Neural cell (in vitro differentiated cells): Measurements from ENCODE around the gene HABP4. TPM values are rescaled to one million over a fixed set of nuclear protein-coding genes. Genes with fewer than 3 reads are reported as not detected.

ENCODE experiments used
- H2AFZ ChIP-seq: fragments of 200-600, 300-800 bp; sonication (generic), shearing (Covaris generic); 2 replicates; pipeline ENCODE4 v1.6.0; 2014; ENCODE audit warnings: low read depth, mild to moderate bottlenecking, antibody characterized with exemption, low read length, moderate library complexity
- H3F3A ChIP-seq: fragments of 200-600 bp; shearing (Covaris generic); 2 replicates; pipeline ENCODE4 v1.6.1; 2016; ENCODE audit warnings: mild to moderate bottlenecking, moderate library complexity, mixed read lengths, antibody characterized with exemption, low read length; ENCODE audit not compliant: insufficient read depth, poor library complexity, severe bottlenecking
- H3K27ac ChIP-seq: fragments of 200-600, 300-800 bp; sonication (generic), shearing (Covaris generic); 2 replicates; pipeline ENCODE4 v1.5.1; 2014; ENCODE audit warnings: mild to moderate bottlenecking, low read length, moderate library complexity
- H3K27me3 ChIP-seq: fragments of 300-800, 200-600 bp; sonication (generic), shearing (Covaris generic); 2 replicates; pipeline ENCODE4 v1.6.0; 2014; ENCODE audit warnings: mild to moderate bottlenecking, low read depth, low read length, moderate library complexity; ENCODE audit not compliant: insufficient read depth
- H3K36me3 ChIP-seq: fragments of 300-800, 200-600 bp; sonication (generic), shearing (Covaris generic); 2 replicates; pipeline ENCODE4 v1.5.1; 2014; ENCODE audit warnings: mild to moderate bottlenecking, antibody characterized with exemption, low read length, moderate library complexity; ENCODE audit not compliant: insufficient read depth
- H3K4me2 ChIP-seq: fragments of 300-800, 200-600 bp; sonication (generic), shearing (Covaris generic); 2 replicates; pipeline ENCODE4 v1.6.0; 2014; ENCODE audit warnings: mild to moderate bottlenecking, low read length
- H3K4me3 ChIP-seq: fragments of 300-800, 200-600 bp; sonication (generic), shearing (Covaris generic); 2 replicates; pipeline ENCODE4 v1.5.1; 2014; ENCODE audit warnings: mild to moderate bottlenecking, low read length, moderate library complexity
- H3K79me2 ChIP-seq: fragments of 200-600 bp; shearing (Covaris generic); replicated peaks from 2 replicates; pipeline ENCODE4 v1.6.0; 2014; ENCODE audit warnings: mild to moderate bottlenecking, low read length, moderate library complexity; ENCODE audit not compliant: insufficient read depth
- H3K9ac ChIP-seq: fragments of 300-800, 200-600 bp; sonication (generic), shearing (Covaris generic); 2 replicates; pipeline ENCODE4 v1.6.1; 2016; ENCODE audit warnings: mild to moderate bottlenecking, low read length, mixed read lengths
- H3K9me2 ChIP-seq: fragments of 200-600 bp; shearing (Covaris generic); 2 replicates; pipeline ENCODE4 v1.6.1; 2016; ENCODE audit warnings: mild to moderate bottlenecking, low read length, mixed read lengths; ENCODE audit not compliant: insufficient read depth
- H3K9me3 ChIP-seq: fragments of 200-600, 300-800 bp; sonication (generic), shearing (Covaris generic); 2 replicates; pipeline ENCODE4 v1.6.1; 2016; ENCODE audit warnings: mild to moderate bottlenecking, mixed run types, low read length, moderate library complexity, mixed read lengths
- H4K20me1 ChIP-seq: fragments of 200-600 bp; shearing (Covaris generic); 2 replicates; pipeline ENCODE4 v1.6.1; 2016; ENCODE audit warnings: mild to moderate bottlenecking, mixed run types; ENCODE audit not compliant: insufficient read depth
- EP300 ChIP-seq: fragments of 450-650 bp; conservative IDR thresholded peaks from 2 replicates; pipeline ENCODE4 v1.6.1; 2014; ENCODE audit warnings: antibody characterized with exemption, mild to moderate bottlenecking, moderate library complexity; ENCODE audit not compliant: poor library complexity, severe bottlenecking
- EZH2 ChIP-seq: fragments of 200-600, 300-800 bp; shearing (Covaris generic), sonication (generic); IDR thresholded peaks from 2 replicates; pipeline ENCODE4 v1.6.1; 2014; ENCODE audit warnings: antibody characterized with exemption, low read length, borderline replicate concordance, mild to moderate bottlenecking; ENCODE audit not compliant: insufficient read depth, poor library complexity, severe bottlenecking
- MXI1 ChIP-seq: fragments of 450-650 bp; conservative IDR thresholded peaks from 2 replicates; pipeline ENCODE4 v1.6.1; 2014; ENCODE audit warnings: antibody characterized with exemption, mild to moderate bottlenecking; ENCODE audit not compliant: poor library complexity, severe bottlenecking
- POLR2AphosphoS5 ChIP-seq: IDR thresholded peaks from 2 replicates; pipeline ENCODE4 v1.6.1; 2012
- RAD21 ChIP-seq: fragments of 450-650 bp; conservative IDR thresholded peaks from 2 replicates; pipeline ENCODE4 v1.6.1; 2014; ENCODE audit warnings: antibody characterized with exemption, mild to moderate bottlenecking, moderate library complexity
- SMC3 ChIP-seq: fragments of 450-650 bp; conservative IDR thresholded peaks from 2 replicates; pipeline ENCODE4 v1.6.1; 2014; ENCODE audit warnings: antibody characterized with exemption, mild to moderate bottlenecking, moderate library complexity; ENCODE audit not compliant: poor library complexity
- TAF1 ChIP-seq: IDR thresholded peaks from 2 replicates; pipeline ENCODE4 v1.6.1; 2012; ENCODE audit warnings: low read depth
- polyA plus RNA-seq: library from polyadenylated mRNA; depleted of rRNA; stranded (reverse); fragments of >200 nt; gene quantifications from 2 replicates; pipeline ENCODE4 v1.2.3, GENCODE V29; 2014
- TF ChIP-seq, protein P1 (sequence below): IDR thresholded peaks from 2 replicates; pipeline ENCODE4 v1.6.1; 2012; ENCODE audit warnings: borderline replicate concordance
- TF ChIP-seq, protein P2 (sequence below): fragments of 450-650 bp; IDR thresholded peaks from 2 replicates; pipeline ENCODE4 v1.5.1; 2014; ENCODE audit warnings: antibody characterized with exemption, mild to moderate bottlenecking, moderate library complexity; ENCODE audit not compliant: poor library complexity, severe bottlenecking

The HABP4 gene
- polyA plus RNA-seq, 1 donor from 2014 or later, result 14.7 TPM

DNA sequence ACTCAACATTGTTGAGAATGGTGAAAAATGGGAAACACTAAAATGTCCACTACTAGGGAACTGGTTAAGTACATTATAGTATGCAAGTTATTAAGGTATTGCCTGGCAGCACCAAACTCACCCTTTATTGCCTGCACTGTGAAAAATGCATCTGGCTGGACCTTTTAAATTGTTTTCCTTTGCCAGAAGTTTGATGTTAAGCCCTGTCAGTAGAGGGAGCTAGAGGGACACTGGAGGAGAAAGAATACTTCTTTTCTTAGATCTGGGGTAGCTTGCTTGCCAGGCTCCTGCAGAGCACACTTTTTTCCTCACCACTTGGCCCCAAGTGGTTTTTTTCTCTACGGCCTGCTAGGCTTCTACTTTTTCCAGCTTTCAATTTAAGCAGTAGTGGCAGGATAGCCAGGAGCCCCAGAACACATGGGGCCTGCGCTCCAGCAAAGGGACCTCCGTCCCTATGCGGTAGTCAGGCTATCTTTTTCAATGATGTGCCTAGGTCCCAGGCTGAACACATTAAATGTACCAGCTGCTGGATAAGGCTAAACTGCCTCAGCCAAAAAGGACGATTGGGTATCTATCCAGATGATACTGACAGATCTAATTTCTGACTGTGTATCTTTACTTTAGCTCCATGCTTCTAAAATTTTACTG, 8.0 kb upstream of the HABP4 start:
- no peaks in the 10 kb centered on the region for H3K9me2 ChIP-seq
- no peaks in the 10 kb centered on the region for H3K9me3 ChIP-seq
- no peaks in the 10 kb centered on the region for H3F3A ChIP-seq
- H3K9ac ChIP-seq, result no peak overlapping the region
- no peak overlapping the region for H2AFZ ChIP-seq
- no peak overlapping the region for H3K27ac ChIP-seq
- H3K27me3 ChIP-seq, result no peaks in the 10 kb centered on the region
- H3K4me2 ChIP-seq, result no peak overlapping the region
- H3K4me3 ChIP-seq, result no peak overlapping the region
- no peaks in the 10 kb centered on the region for H3K79me2 ChIP-seq
- no peaks in the 10 kb centered on the region for H4K20me1 ChIP-seq
- TF ChIP-seq, protein P1, sequence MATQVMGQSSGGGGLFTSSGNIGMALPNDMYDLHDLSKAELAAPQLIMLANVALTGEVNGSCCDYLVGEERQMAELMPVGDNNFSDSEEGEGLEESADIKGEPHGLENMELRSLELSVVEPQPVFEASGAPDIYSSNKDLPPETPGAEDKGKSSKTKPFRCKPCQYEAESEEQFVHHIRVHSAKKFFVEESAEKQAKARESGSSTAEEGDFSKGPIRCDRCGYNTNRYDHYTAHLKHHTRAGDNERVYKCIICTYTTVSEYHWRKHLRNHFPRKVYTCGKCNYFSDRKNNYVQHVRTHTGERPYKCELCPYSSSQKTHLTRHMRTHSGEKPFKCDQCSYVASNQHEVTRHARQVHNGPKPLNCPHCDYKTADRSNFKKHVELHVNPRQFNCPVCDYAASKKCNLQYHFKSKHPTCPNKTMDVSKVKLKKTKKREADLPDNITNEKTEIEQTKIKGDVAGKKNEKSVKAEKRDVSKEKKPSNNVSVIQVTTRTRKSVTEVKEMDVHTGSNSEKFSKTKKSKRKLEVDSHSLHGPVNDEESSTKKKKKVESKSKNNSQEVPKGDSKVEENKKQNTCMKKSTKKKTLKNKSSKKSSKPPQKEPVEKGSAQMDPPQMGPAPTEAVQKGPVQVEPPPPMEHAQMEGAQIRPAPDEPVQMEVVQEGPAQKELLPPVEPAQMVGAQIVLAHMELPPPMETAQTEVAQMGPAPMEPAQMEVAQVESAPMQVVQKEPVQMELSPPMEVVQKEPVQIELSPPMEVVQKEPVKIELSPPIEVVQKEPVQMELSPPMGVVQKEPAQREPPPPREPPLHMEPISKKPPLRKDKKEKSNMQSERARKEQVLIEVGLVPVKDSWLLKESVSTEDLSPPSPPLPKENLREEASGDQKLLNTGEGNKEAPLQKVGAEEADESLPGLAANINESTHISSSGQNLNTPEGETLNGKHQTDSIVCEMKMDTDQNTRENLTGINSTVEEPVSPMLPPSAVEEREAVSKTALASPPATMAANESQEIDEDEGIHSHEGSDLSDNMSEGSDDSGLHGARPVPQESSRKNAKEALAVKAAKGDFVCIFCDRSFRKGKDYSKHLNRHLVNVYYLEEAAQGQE, result no peak
- TF ChIP-seq SMC3 (no peak), POLR2AphosphoS5 (no peak), EP300 (no peak), RAD21 (no peak), MXI1 (no peak), EZH2 (no peak), TAF1 (no peak)
- TF ChIP-seq, protein P2, sequence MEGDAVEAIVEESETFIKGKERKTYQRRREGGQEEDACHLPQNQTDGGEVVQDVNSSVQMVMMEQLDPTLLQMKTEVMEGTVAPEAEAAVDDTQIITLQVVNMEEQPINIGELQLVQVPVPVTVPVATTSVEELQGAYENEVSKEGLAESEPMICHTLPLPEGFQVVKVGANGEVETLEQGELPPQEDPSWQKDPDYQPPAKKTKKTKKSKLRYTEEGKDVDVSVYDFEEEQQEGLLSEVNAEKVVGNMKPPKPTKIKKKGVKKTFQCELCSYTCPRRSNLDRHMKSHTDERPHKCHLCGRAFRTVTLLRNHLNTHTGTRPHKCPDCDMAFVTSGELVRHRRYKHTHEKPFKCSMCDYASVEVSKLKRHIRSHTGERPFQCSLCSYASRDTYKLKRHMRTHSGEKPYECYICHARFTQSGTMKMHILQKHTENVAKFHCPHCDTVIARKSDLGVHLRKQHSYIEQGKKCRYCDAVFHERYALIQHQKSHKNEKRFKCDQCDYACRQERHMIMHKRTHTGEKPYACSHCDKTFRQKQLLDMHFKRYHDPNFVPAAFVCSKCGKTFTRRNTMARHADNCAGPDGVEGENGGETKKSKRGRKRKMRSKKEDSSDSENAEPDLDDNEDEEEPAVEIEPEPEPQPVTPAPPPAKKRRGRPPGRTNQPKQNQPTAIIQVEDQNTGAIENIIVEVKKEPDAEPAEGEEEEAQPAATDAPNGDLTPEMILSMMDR, result no peak
- no peaks in the 10 kb centered on the region for H3K36me3 ChIP-seq

DNA sequence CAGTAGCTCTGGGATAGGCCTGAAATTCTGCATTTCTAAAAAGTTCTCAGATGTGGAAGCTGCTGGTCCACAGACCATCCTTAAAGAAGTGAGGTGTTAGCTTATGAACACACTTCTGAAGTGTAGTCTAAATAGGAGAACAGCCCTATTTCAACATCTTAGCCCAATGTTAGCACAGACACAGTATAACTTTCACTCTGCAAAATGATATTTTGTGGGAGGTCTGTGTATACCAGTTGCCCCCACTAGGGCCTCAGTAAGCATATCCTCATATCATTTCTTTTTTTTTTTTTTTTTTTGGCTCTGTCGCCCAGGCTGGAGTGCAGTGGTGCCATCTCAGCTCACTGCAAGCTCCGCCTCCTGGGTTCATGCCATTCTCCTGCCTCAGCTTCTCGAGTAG, 7.5 kb upstream of the HABP4 start:
- TF ChIP-seq TAF1, result no peak
- H3K36me3 ChIP-seq, result no peaks in the 10 kb centered on the region
- no peak overlapping the region for H3K4me2 ChIP-seq
- H3K4me3 ChIP-seq, result no peak overlapping the region
- H3K27ac ChIP-seq, result no peak overlapping the region
- no peaks in the 10 kb centered on the region for H4K20me1 ChIP-seq
- no peaks in the 10 kb centered on the region for H3F3A ChIP-seq
- H3K27me3 ChIP-seq, result no peaks in the 10 kb centered on the region
- H3K9me3 ChIP-seq, result no peaks in the 10 kb centered on the region
- no peaks in the 10 kb centered on the region for H3K79me2 ChIP-seq
- no peaks in the 10 kb centered on the region for H3K9me2 ChIP-seq
- H3K9ac ChIP-seq, result no peak overlapping the region
- no peak overlapping the region for H2AFZ ChIP-seq

DNA sequence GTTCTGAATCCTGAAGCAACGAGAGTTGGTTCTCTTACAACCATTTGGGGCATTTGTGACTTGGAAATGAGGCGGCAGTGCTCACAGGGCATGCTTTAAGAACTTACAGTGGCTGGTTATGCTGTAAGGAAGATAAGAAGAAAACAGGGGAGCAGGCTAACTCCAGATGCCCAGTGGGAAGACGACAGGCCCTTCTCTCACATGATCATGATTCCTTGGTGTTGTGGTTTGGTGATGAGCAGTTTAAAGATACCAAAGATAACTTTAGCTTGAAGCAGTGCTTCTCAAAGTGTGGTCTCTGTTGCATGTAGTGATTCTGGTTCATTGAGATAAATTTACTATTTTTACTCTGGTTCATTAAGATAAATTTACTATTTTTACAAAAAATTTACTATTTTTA, 2.6 kb upstream of the HABP4 start:
- H3K9me2 ChIP-seq, result no peaks in the 10 kb centered on the region
- H3F3A ChIP-seq, result no peaks in the 10 kb centered on the region
- H3K4me3 ChIP-seq, result no peak overlapping the region
- no peak overlapping the region for H2AFZ ChIP-seq
- peaks cover 4% of the 10 kb centered on the region for H3K79me2 ChIP-seq
- H3K9ac ChIP-seq, result no peak overlapping the region
- H3K27me3 ChIP-seq, result no peaks in the 10 kb centered on the region
- H4K20me1 ChIP-seq, result no peaks in the 10 kb centered on the region
- H3K4me2 ChIP-seq, result no peak overlapping the region
- no peak for TF ChIP-seq TAF1
- no peak for TF ChIP-seq MXI1
- no peak for TF ChIP-seq SMC3
- TF ChIP-seq, protein P1, result no peak
- TF ChIP-seq POLR2AphosphoS5, result no peak
- no peak for TF ChIP-seq RAD21
- TF ChIP-seq EP300, result no peak
- TF ChIP-seq EZH2, result no peak
- TF ChIP-seq, protein P2, result no peak
- H3K36me3 ChIP-seq, result no peaks in the 10 kb centered on the region
- H3K9me3 ChIP-seq, result no peaks in the 10 kb centered on the region
- no peak overlapping the region for H3K27ac ChIP-seq
